Gastroesophageal sphincter (tissue), 3 donors: ENCODE measurements around the gene TRAPPC11.

Experiments used
- POLR2A ChIP-seq, 2 donors: fragments of 450-650 bp; IDR thresholded peaks; one replicate each; pipeline ENCODE4 v1.6.1; 2017; ENCODE audit warnings: antibody characterized with exemption in 2 of 2, mild to moderate bottlenecking in 2 of 2, moderate library complexity in 1 of 2
- TF ChIP-seq, protein P1 (sequence below), 4 experiments: fragments of 200-600 bp in 2 of 4; fragments of 450-650 bp in 2 of 4; sonication (generic) in 1 of 4; IDR thresholded peaks; one replicate each; pipeline ENCODE4 v1.5.1; 2017 to 2019; ENCODE audit warnings: antibody characterized with exemption in 4 of 4, mild to moderate bottlenecking in 2 of 4, moderate library complexity in 2 of 4

DNA sequence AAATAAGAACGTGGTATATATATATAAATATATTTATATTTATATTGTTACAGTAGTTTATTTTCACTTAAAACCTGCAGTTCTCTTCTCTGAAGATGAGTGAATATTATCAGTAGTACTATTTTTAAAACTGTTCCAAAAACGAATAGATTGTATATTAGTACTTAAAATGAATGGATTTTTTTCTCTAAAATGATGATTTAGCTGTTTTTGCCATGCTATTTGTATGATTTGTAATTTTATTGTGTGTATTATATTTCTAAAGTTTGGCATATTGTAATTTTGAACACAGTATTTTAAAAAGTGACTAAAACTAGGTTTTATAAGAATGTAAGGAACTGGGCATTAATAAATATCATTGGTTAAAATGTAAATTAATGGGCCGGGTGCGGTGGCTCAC, 22.0 kb downstream of the TRAPPC11 start:
- no peak for TF ChIP-seq POLR2A (IDR thresholded peaks at IDR 0.05)
- TF ChIP-seq, protein P1, sequence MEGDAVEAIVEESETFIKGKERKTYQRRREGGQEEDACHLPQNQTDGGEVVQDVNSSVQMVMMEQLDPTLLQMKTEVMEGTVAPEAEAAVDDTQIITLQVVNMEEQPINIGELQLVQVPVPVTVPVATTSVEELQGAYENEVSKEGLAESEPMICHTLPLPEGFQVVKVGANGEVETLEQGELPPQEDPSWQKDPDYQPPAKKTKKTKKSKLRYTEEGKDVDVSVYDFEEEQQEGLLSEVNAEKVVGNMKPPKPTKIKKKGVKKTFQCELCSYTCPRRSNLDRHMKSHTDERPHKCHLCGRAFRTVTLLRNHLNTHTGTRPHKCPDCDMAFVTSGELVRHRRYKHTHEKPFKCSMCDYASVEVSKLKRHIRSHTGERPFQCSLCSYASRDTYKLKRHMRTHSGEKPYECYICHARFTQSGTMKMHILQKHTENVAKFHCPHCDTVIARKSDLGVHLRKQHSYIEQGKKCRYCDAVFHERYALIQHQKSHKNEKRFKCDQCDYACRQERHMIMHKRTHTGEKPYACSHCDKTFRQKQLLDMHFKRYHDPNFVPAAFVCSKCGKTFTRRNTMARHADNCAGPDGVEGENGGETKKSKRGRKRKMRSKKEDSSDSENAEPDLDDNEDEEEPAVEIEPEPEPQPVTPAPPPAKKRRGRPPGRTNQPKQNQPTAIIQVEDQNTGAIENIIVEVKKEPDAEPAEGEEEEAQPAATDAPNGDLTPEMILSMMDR (IDR thresholded peaks at IDR 0.05): no peak
